ENCODE measurements around the gene RAPGEF1. TPM values are rescaled to one million over a fixed set of nuclear protein-coding genes. Genes with fewer than 3 reads are reported as not detected.
A peak's percentile ranks its signal among the peaks of the same experiment; 100 is the strongest.

Gene RAPGEF1
- total RNA-seq, 1 donor from 2014 or later: 146 TPM

- Histone ChIP-seq H3K4me3 (no peak overlapping the region), H3K27ac (peak overlapping the region; percentile 91), H3K4me1 (peaks cover 97% of the 10 kb centered on the region), H3K36me3 (no peaks in the 10 kb centered on the region), H3K27me3 (ENCODE audit: low read depth) (no peaks in the 10 kb centered on the region), H3K9me3 (no peaks in the 10 kb centered on the region)
- peak; percentile 46 for DNase-seq
- intact Hi-C loops (cut with DNase I): loop anchor here (10.0 kb wide), 1 partner anchor 77 kb away; no protein-coding TSS in a partner anchor
- peak; percentile 69 to 77 for ATAC-seq
- TF ChIP-seq CTCF (IDR thresholded peaks at IDR 0.05): no peak
Measured at GRCh38 chr9:131732061-131732526, 7.8 kb downstream of the RAPGEF1 start.

- Histone ChIP-seq H3K4me3 (no peak overlapping the region), H3K27ac (peak overlapping the region; percentile 91), H3K36me3 (no peaks in the 10 kb centered on the region), H3K27me3 (ENCODE audit: low read depth) (no peaks in the 10 kb centered on the region), H3K4me1 (peaks cover 95% of the 10 kb centered on the region), H3K9me3 (no peaks in the 10 kb centered on the region)
- intact Hi-C loops (cut with DNase I): loop anchor here (10.0 kb wide), 1 partner anchor 77 kb away; no protein-coding TSS in a partner anchor
- no peak for TF ChIP-seq CTCF (IDR thresholded peaks at IDR 0.05)
- ATAC-seq: no peak
- DNase-seq: no peak
Measured at GRCh38 chr9:131731644-131732043, 8.2 kb downstream of the RAPGEF1 start.

- Histone ChIP-seq H3K4me1 (peaks cover 91% of the 10 kb centered on the region), H3K36me3 (no peaks in the 10 kb centered on the region), H3K9me3 (no peaks in the 10 kb centered on the region), H3K27me3 (ENCODE audit: low read depth) (no peaks in the 10 kb centered on the region), H3K27ac (peak overlapping the region; percentile 91), H3K4me3 (no peak overlapping the region)
- no peak for TF ChIP-seq CTCF (IDR thresholded peaks at IDR 0.05)
- DNase-seq (no peak), ATAC-seq (no peak)
- intact Hi-C loops (cut with DNase I): loop anchor here (10.0 kb wide), 1 partner anchor 76 kb away; no protein-coding TSS in a partner anchor
Measured at GRCh38 chr9:131731237-131731636, 8.6 kb downstream of the RAPGEF1 start.

GRCh38 chr9:131728961-131729360, 10.9 kb downstream of the RAPGEF1 start:
- ATAC-seq (peak; percentile 28 to 31), DNase-seq (no peak)
- Histone ChIP-seq H3K27ac (peak overlapping the region; percentile 61), H3K4me3 (no peak overlapping the region), H3K27me3 (ENCODE audit: low read depth) (no peaks in the 10 kb centered on the region), H3K4me1 (peaks cover 81% of the 10 kb centered on the region), H3K36me3 (no peaks in the 10 kb centered on the region), H3K9me3 (no peaks in the 10 kb centered on the region)
- no peak for TF ChIP-seq CTCF (IDR thresholded peaks at IDR 0.05)
- intact Hi-C loops (cut with DNase I): no loop called here

- DNase-seq (no peak), ATAC-seq (peak in 1 of 2 donors; percentile 21)
- intact Hi-C loops (cut with DNase I): no loop called here
- H3K27me3 ChIP-seq (ENCODE audit: low read depth): no peaks in the 10 kb centered on the region
- H3K4me3 ChIP-seq: no peak overlapping the region
- H3K27ac ChIP-seq: peak overlapping the region; percentile 61
- no peaks in the 10 kb centered on the region for H3K36me3 ChIP-seq
- H3K4me1 ChIP-seq: peaks cover 81% of the 10 kb centered on the region
- no peak for TF ChIP-seq CTCF (IDR thresholded peaks at IDR 0.05)
- H3K9me3 ChIP-seq: no peaks in the 10 kb centered on the region
Measured at GRCh38 chr9:131728546-131728910, 11.3 kb downstream of the RAPGEF1 start.
